H9 (cell line): Measurements from ENCODE around the gene HMMR. TPM values are rescaled to one million over a fixed set of nuclear protein-coding genes. Genes with fewer than 3 reads are reported as not detected.

Source experiments
- DNase-seq: peaks from one replicate; pipeline ENCODE4 v3.0.0-alpha.2; 2017
- H2AFZ ChIP-seq: one replicate; pipeline ENCODE4 v1.6.1; 2013; ENCODE audit warnings: mild to moderate bottlenecking, low read length, control low read depth, moderate library complexity
- H2AK5ac ChIP-seq: 2 replicates; pipeline ENCODE4 v1.6.1; 2013; ENCODE audit warnings: low read length, control low read depth, mixed read lengths; ENCODE audit not compliant: insufficient read length
- H2BK120ac ChIP-seq: one replicate; pipeline ENCODE4 v1.6.1; 2013; ENCODE audit warnings: low read depth, mild to moderate bottlenecking, low read length, control low read depth, inconsistent platforms; ENCODE audit not compliant: poor library complexity, severe bottlenecking
- H2BK12ac ChIP-seq: 2 replicates; pipeline ENCODE4 v1.6.1; 2013; ENCODE audit warnings: low read length, control low read depth, mixed read lengths, low read depth; ENCODE audit not compliant: insufficient read length
- H2BK15ac ChIP-seq: 2 replicates; pipeline ENCODE4 v1.6.1; 2013; ENCODE audit warnings: low read depth, low read length, control low read depth
- H2BK20ac ChIP-seq: one replicate; pipeline ENCODE4 v1.6.1; 2013; ENCODE audit warnings: low read depth, mild to moderate bottlenecking, low read length, control low read depth, inconsistent platforms; ENCODE audit not compliant: poor library complexity, severe bottlenecking
- H2BK5ac ChIP-seq: 2 replicates; pipeline ENCODE4 v1.6.1; 2013; ENCODE audit warnings: low read length, control low read depth, mixed read lengths; ENCODE audit not compliant: insufficient read length
- H3K14ac ChIP-seq: 2 replicates; pipeline ENCODE4 v1.6.1; 2013; ENCODE audit warnings: low read length, control low read depth; ENCODE audit not compliant: insufficient read depth
- H3K18ac ChIP-seq: 2 replicates; pipeline ENCODE4 v1.6.1; 2013; ENCODE audit warnings: low read depth, mild to moderate bottlenecking, mixed read lengths, low read length, control low read depth; ENCODE audit not compliant: insufficient read length
- H3K23ac ChIP-seq: 2 replicates; pipeline ENCODE4 v1.6.1; 2013; ENCODE audit warnings: low read length, control low read depth, mixed read lengths, low read depth; ENCODE audit not compliant: insufficient read length
- H3K23me2 ChIP-seq: 2 replicates; pipeline ENCODE4 v1.6.1; 2013; ENCODE audit warnings: low read depth, mild to moderate bottlenecking, mixed read lengths, low read length, control low read depth; ENCODE audit not compliant: insufficient read length, poor library complexity, severe bottlenecking
- H3K27ac ChIP-seq: 2 replicates; pipeline ENCODE4 v1.5.1; 2013; ENCODE audit warnings: low read length, control low read depth, mixed read lengths, low read depth; ENCODE audit not compliant: insufficient read length
- H3K27me3 ChIP-seq: 2 replicates; pipeline ENCODE4 v1.6.1; 2013; ENCODE audit warnings: low read length, control low read depth, inconsistent platforms; ENCODE audit not compliant: insufficient read depth
- H3K4ac ChIP-seq: 2 replicates; pipeline ENCODE4 v1.6.1; 2013; ENCODE audit warnings: low read depth, mild to moderate bottlenecking, control low read depth, inconsistent platforms, low read length, moderate library complexity
- H3K4me1 ChIP-seq: 2 replicates; pipeline ENCODE4 v1.6.1; 2013; ENCODE audit warnings: low read length, control low read depth, inconsistent platforms; ENCODE audit not compliant: insufficient read depth
- H3K4me2 ChIP-seq: 2 replicates; pipeline ENCODE4 v1.6.1; 2013; ENCODE audit warnings: low read length, control low read depth, mixed read lengths; ENCODE audit not compliant: insufficient read length, insufficient read depth
- H3K56ac ChIP-seq: 2 replicates; pipeline ENCODE4 v1.6.1; 2013; ENCODE audit warnings: low read depth, mild to moderate bottlenecking, mixed read lengths, low read length, control low read depth; ENCODE audit not compliant: insufficient read length
- H3K79me1 ChIP-seq: 2 replicates; pipeline ENCODE4 v1.6.1; 2013; ENCODE audit warnings: low read depth, mild to moderate bottlenecking, moderate library complexity, low read length, control low read depth, inconsistent platforms; ENCODE audit not compliant: insufficient read depth, poor library complexity, severe bottlenecking
- H3K79me2 ChIP-seq: 2 replicates; pipeline ENCODE4 v1.6.1; 2013; ENCODE audit warnings: low read length, control low read depth, inconsistent platforms; ENCODE audit not compliant: insufficient read depth
- H3K9ac ChIP-seq: 2 replicates; pipeline ENCODE4 v1.6.1; 2013; ENCODE audit warnings: low read length, control low read depth, mixed read lengths; ENCODE audit not compliant: insufficient read length; ENCODE audit errors: extremely low read depth
- H3K9me3 ChIP-seq: one replicate; pipeline ENCODE4 v1.6.1; 2013; ENCODE audit warnings: low read depth, low read length, inconsistent platforms; ENCODE audit not compliant: control insufficient read depth
- H3T11ph ChIP-seq: one replicate; pipeline ENCODE4 v1.6.1; 2013; ENCODE audit warnings: mild to moderate bottlenecking, low read length, control low read depth, inconsistent platforms
- H4K20me1 ChIP-seq: one replicate; pipeline ENCODE4 v1.6.1; 2013; ENCODE audit not compliant: control insufficient read depth, insufficient read length, insufficient read depth
- H4K5ac ChIP-seq: 2 replicates; pipeline ENCODE4 v1.6.1; 2013; ENCODE audit warnings: low read depth, mild to moderate bottlenecking, mixed read lengths, low read length, control low read depth; ENCODE audit not compliant: insufficient read length
- H4K8ac ChIP-seq: replicated peaks from 2 replicates; pipeline ENCODE4 v1.6.1; 2013; ENCODE audit warnings: low read length, control low read depth, mixed read lengths, low read depth; ENCODE audit not compliant: insufficient read length
- H4K91ac ChIP-seq: 2 replicates; pipeline ENCODE4 v1.6.1; 2013; ENCODE audit warnings: low read depth, mild to moderate bottlenecking, moderate library complexity, mixed read lengths, low read length, control low read depth; ENCODE audit not compliant: insufficient read length
- H3K27ac Mint-ChIP-seq, 3 experiments: 2 replicates in 2 of 3; 3 replicates in 1 of 3; pipeline ENCODE4 v1.8.0; 2020 to 2021; ENCODE audit warnings: mixed read lengths in 3 of 3, mild to moderate bottlenecking in 1 of 3, moderate library complexity in 1 of 3
- H3K27me3 Mint-ChIP-seq: 2 replicates; pipeline ENCODE4 v1.8.0; 2021; ENCODE audit warnings: low read depth, mild to moderate bottlenecking, moderate library complexity, mixed read lengths
- H3K36me3 Mint-ChIP-seq, 3 experiments: 2 replicates in 2 of 3; 3 replicates in 1 of 3; pipeline ENCODE4 v1.8.0; 2020 to 2021; ENCODE audit warnings: low read depth in 3 of 3, mixed read lengths in 3 of 3; ENCODE audit not compliant: insufficient read depth in 1 of 3
- H3K4me1 Mint-ChIP-seq, 2 experiments: 2 replicates each; pipeline ENCODE4 v1.8.0; 2020; ENCODE audit warnings: mixed read lengths in 2 of 2
- H3K4me3 Mint-ChIP-seq, 2 experiments: 2 replicates in 1 of 2; 3 replicates in 1 of 2; pipeline ENCODE4 v1.8.0; 2020 to 2021; ENCODE audit warnings: mild to moderate bottlenecking in 2 of 2, mixed read lengths in 2 of 2, moderate library complexity in 1 of 2
- H3K9me3 Mint-ChIP-seq, 2 experiments: 2 replicates in 1 of 2; 3 replicates in 1 of 2; pipeline ENCODE4 v1.8.0; 2020; ENCODE audit warnings: mild to moderate bottlenecking in 2 of 2, mixed read lengths in 2 of 2, moderate library complexity in 1 of 2
- WGBS: extraction: QIAGEN DNeasy Blood & Tissue Kit; methylation state at CpG from one replicate; pipeline ENCODE4 v1.1.7; 2013; ENCODE audit warnings: missing lambda C conversion rate, low lambda C conversion rate, mixed read lengths; ENCODE audit not compliant: insufficient read length; ENCODE audit errors: extremely low coverage; 5-methylcytosine and 5-hydroxymethylcytosine counted together
- total RNA-seq: library from RNA; stranded (reverse); gene quantifications from 2 replicates; pipeline ENCODE4 v1.2.1, GENCODE V29; 2021
- TF ChIP-seq, protein P1 (sequence below): fragments of 200-600 bp; sonication (generic); conservative IDR thresholded peaks from 3 replicates; pipeline ENCODE4 v1.8.0; 2021; ENCODE audit warnings: antibody characterized with exemption, mild to moderate bottlenecking

Gene HMMR
- total RNA-seq, 1 experiment from 2014 or later, result 36.2 TPM

DNA sequence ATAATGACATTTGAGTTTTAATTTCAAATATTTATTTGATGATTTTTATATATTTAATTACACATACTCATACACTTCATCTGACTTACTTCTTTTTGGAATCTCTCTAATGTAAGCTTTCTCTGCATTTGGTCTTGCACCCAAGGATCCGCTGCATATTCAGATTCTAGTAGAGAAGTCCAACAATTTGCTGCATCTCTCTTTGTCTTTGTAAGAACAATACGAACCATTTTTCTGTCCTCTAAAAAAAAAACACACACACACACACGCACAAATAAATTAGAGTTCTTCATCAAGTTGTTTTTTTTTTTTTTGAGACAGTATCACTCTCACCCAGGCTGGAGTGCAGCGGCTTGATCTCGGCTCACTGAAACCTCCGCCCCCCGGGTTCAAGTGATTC is 3.6 kb upstream of the HMMR start:
- no peak overlapping the region for H3T11ph ChIP-seq
- no peaks in the 10 kb centered on the region for H4K20me1 ChIP-seq
- H2BK15ac ChIP-seq, result no peak overlapping the region
- no peaks in the 10 kb centered on the region for H3K4me1 ChIP-seq
- H3K4me1 Mint-ChIP-seq, result peaks cover 8 to 20% of the 10 kb centered on the region in 2 experiments
- H4K91ac ChIP-seq, result no peak overlapping the region
- no peaks in the 10 kb centered on the region for H3K9me3 Mint-ChIP-seq
- TF ChIP-seq, protein P1, sequence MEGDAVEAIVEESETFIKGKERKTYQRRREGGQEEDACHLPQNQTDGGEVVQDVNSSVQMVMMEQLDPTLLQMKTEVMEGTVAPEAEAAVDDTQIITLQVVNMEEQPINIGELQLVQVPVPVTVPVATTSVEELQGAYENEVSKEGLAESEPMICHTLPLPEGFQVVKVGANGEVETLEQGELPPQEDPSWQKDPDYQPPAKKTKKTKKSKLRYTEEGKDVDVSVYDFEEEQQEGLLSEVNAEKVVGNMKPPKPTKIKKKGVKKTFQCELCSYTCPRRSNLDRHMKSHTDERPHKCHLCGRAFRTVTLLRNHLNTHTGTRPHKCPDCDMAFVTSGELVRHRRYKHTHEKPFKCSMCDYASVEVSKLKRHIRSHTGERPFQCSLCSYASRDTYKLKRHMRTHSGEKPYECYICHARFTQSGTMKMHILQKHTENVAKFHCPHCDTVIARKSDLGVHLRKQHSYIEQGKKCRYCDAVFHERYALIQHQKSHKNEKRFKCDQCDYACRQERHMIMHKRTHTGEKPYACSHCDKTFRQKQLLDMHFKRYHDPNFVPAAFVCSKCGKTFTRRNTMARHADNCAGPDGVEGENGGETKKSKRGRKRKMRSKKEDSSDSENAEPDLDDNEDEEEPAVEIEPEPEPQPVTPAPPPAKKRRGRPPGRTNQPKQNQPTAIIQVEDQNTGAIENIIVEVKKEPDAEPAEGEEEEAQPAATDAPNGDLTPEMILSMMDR, result no peak
- peaks cover 3% of the 10 kb centered on the region; the same call in 1 of the 2 replicates for H3K27me3 Mint-ChIP-seq
- DNase-seq, result no peak
- 0 out of 5 replicates have a peak overlapping the region, but pooled peaks of 1 of the 2 experiments have one; percentile 20 for H3K4me3 Mint-ChIP-seq
- no peak overlapping the region for H2AFZ ChIP-seq
- no peak overlapping the region for H3K9ac ChIP-seq
- no peak overlapping the region for H4K5ac ChIP-seq
- no peak overlapping the region for H3K14ac ChIP-seq
- no peak overlapping the region for H4K8ac ChIP-seq
- no peak overlapping the region for H3K27ac ChIP-seq
- H2BK5ac ChIP-seq, result no peak overlapping the region
- no peak overlapping the region for H3K56ac ChIP-seq
- WGBS, result no CpG with 5 or more reads among the region's 7 CpGs
- peaks cover 16 to 38% (median 36%) of the 10 kb centered on the region in 3 experiments; a peak in 6 of 7 replicates for H3K36me3 Mint-ChIP-seq
- H2AK5ac ChIP-seq, result no peak overlapping the region
- H3K4ac ChIP-seq, result no peak overlapping the region
- H3K79me1 ChIP-seq, result no peaks in the 10 kb centered on the region
- H3K27ac Mint-ChIP-seq, result no peak overlapping the region; a peak in 2 of 7 replicates
- no peaks in the 10 kb centered on the region; the same call in 1 of the 2 replicates for H3K27me3 ChIP-seq
- no peak overlapping the region for H2BK20ac ChIP-seq
- H3K18ac ChIP-seq, result no peak overlapping the region
- no peaks in the 10 kb centered on the region for H3K9me3 ChIP-seq
- no peak overlapping the region for H3K23ac ChIP-seq
- H3K23me2 ChIP-seq, result peaks cover 4% of the 10 kb centered on the region
- no peak overlapping the region for H2BK120ac ChIP-seq
- no peak overlapping the region for H3K4me2 ChIP-seq
- no peak overlapping the region for H2BK12ac ChIP-seq
- H3K79me2 ChIP-seq, result no peaks in the 10 kb centered on the region; the same call in 1 of the 2 replicates
